ENCODE results near the gene MRGPRG. TPM values are rescaled to one million over a fixed set of nuclear protein-coding genes. Genes with fewer than 3 reads are reported as not detected.

The MRGPRG gene
- total and polyA plus RNA-seq, 2 of the 4 experiments (the other 2 are of a cell fraction), result not detected

DNA sequence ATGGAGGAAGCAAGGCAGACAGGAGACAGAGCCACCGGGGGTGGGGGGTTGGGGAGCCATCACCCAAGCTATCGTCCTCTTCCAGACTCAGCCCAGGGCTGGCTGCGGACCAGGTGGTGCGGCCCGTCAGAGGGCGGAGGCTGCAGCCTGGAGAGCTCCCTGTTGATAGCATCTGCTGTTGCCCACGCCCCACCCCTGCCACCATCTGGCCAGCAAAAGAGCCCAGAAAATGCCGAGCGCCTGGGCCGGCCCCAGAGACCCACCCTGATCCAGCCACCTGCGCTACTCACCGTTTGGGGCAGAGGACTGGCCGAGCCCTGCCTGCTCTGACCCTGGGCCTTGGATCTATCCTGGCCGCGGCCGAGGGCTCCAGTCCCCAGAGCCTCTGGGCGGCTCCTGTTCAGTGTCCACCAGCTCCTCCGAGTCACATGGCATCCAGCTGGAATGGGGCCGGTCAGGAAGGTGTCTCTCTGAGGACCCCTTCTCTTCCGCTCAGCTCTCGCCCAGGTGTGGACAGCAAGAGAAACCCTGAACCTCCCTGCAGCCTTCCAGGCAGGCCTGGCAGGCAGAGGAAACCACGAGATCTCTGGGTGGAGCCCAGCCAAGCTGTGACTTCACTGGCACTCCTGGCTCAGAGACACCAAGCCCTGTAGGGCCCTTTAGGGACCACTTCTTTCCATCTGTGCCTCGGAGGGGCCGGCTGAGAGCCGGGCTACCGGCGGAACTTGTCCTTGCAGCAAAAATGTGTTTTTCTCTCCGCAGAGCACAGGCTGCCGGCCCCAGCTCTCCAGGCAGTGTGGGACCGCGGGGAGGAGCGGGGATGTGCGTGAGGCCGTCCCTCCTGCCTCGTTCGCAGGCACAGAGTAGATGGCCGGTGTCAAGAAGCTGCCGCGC lies 13.5 kb upstream of the MRGPRG start, which contains the start of gene MRGPRE:
TSS of gene MRGPRE (minus strand) at position 567 of the 894 bp plus-strand sequence. CDS start 3,618 bp downstream, outside the sequence.
- Histone ChIP-seq H3K27me3 (ENCODE audit: control insufficient read depth, insufficient read depth, low read length) (peaks cover 53% of the 10 kb centered on the region), H3K4me1 (ENCODE audit: control insufficient read depth, insufficient read depth, low read length) (no peaks in the 10 kb centered on the region), H3K14ac (replicated peaks; ENCODE audit: low read depth, low read length) (no peak within 1 kb of the TSS), H3K9me3 (ENCODE audit: control insufficient read depth, insufficient read depth, low read length) (no peaks in the 10 kb centered on the region), H3K56ac (ENCODE audit: extremely low read depth, insufficient read depth, low read length) (no peak within 1 kb of the TSS), H3K79me1 (ENCODE audit: low read depth in 1 of 2, low read length in 2 of 2) (no peaks in the 10 kb centered on the region), H2AK5ac (ENCODE audit: low read depth, low read length) (no peak within 1 kb of the TSS), H4K5ac (ENCODE audit: low read depth, low read length) (no peak within 1 kb of the TSS), H3K4ac (ENCODE audit: low read depth, low read length) (no peak within 1 kb of the TSS), H2BK15ac (ENCODE audit: low read depth, low read length) (no peak within 1 kb of the TSS), H3K36me3 (ENCODE audit: control insufficient read depth, insufficient read depth, low read length) (no peaks in the 10 kb centered on the region), H2BK5ac (ENCODE audit: low read depth, low read length, poor library complexity, severe bottlenecking) (no peak within 1 kb of the TSS), H3K9me1 (ENCODE audit: insufficient read depth, low read length) (no peaks in the 10 kb centered on the region), H2BK120ac (ENCODE audit: low read depth, low read length) (no peak within 1 kb of the TSS), H2AK9ac (replicated peaks; ENCODE audit: low read depth, low read length, poor library complexity) (no peak within 1 kb of the TSS), H4K20me1 (ENCODE audit: insufficient read depth, low read length) (no peaks in the 10 kb centered on the region), H2BK20ac (ENCODE audit: low read depth, low read length) (no peak within 1 kb of the TSS), H4K8ac (ENCODE audit: low read depth in 2 of 2, low read length in 2 of 2) (no peak within 1 kb of the TSS), H3K4me2 (ENCODE audit: low read depth, low read length) (no peak within 1 kb of the TSS), H2AFZ (replicated peaks; ENCODE audit: low read length, poor library complexity) (no peak within 1 kb of the TSS), H4K91ac (ENCODE audit: insufficient read depth, low read depth, low read length) (no peak within 1 kb of the TSS), H3K18ac (ENCODE audit: low read depth, low read length) (no peak within 1 kb of the TSS), H3K23ac (ENCODE audit: low read depth, low read length) (no peak within 1 kb of the TSS), H3K27ac (ENCODE audit: insufficient read depth, low read length) (no peak within 1 kb of the TSS), H3K4me3 (ENCODE audit: insufficient read depth, low read depth, low read length) (no peak within 1 kb of the TSS), H3K9ac (ENCODE audit: low read depth, low read length) (no peak within 1 kb of the TSS)
- WGBS, 2 experiments (ENCODE audit: extremely low coverage in 2 of 2, insufficient read length in 1 of 2), result 51% methylated on average over 20 of the region's 39 CpGs; no CpG with 5 or more reads in 1 of the 2 experiments
- in situ Hi-C loops (cut with MboI; ENCODE audit: low sequenced_read_pairs) (no loop called here), intact Hi-C loops (cut with micrococcal nuclease) (no loop called here), dilution Hi-C loops (cut with HindIII; ENCODE audit: low sequenced_read_pairs, unreplicated experiment) (no loop called here)
- TF ChIP-seq RFX5 (IDR thresholded peaks at IDR 0.05; ENCODE audit: low read depth, low read length) (no peak), FOS (IDR thresholded peaks at IDR 0.05; ENCODE audit: low read depth, low read length) (no peak), SMC3 (IDR thresholded peaks at IDR 0.05; ENCODE audit: low read depth, low read length) (no peak), MXI1 (IDR thresholded peaks at IDR 0.05; ENCODE audit: borderline replicate concordance, low read depth, low read length) (no peak), NFE2L2 (IDR thresholded peaks at IDR 0.05; ENCODE audit: low read depth, low read length) (no peak), RAD21 (IDR thresholded peaks at IDR 0.05; ENCODE audit: low read length) (no peak), RCOR1 (IDR thresholded peaks at IDR 0.05; ENCODE audit: insufficient replicate concordance, low read length) (no peak), POLR2A (IDR thresholded peaks at IDR 0.05; ENCODE audit: low read depth, low read length) (no peak), BHLHE40 (IDR thresholded peaks at IDR 0.05; ENCODE audit: low read depth, low read length) (no peak), MAFK (IDR thresholded peaks at IDR 0.05; ENCODE audit: low read depth, low read length) (no peak), CHD1 (IDR thresholded peaks at IDR 0.05; ENCODE audit: low read depth, low read length) (no peak), MAZ (IDR thresholded peaks at IDR 0.05; ENCODE audit: borderline replicate concordance, low read depth, low read length) (no peak), CEBPB (IDR thresholded peaks at IDR 0.05; ENCODE audit: low read depth, low read length) (no peak)
- TF ChIP-seq, protein P1, sequence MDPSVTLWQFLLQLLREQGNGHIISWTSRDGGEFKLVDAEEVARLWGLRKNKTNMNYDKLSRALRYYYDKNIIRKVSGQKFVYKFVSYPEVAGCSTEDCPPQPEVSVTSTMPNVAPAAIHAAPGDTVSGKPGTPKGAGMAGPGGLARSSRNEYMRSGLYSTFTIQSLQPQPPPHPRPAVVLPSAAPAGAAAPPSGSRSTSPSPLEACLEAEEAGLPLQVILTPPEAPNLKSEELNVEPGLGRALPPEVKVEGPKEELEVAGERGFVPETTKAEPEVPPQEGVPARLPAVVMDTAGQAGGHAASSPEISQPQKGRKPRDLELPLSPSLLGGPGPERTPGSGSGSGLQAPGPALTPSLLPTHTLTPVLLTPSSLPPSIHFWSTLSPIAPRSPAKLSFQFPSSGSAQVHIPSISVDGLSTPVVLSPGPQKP (IDR thresholded peaks at IDR 0.05; ENCODE audit: borderline replicate concordance, low read depth, low read length), result no peak
- DNase-seq (no peak), ATAC-seq (ENCODE audit: low read depth) (peak; percentile 24)
- POLR2A ChIA-PET (ENCODE audit: unreplicated experiment), result no interaction called here
- no TSS peak for BruUV-seq (replicated peaks)
- CTCF ChIA-PET, result no interaction called here

All from IMR-90 (cell line).